Astrocyte of the cerebellum (primary cell): ENCODE results near the gene SMIM23.
A peak's percentile ranks its signal among the peaks of the same experiment; 100 is the strongest.

ENCODE experiments used
- DNase-seq: peaks from one replicate; pipeline ENCODE4 v3.0.0-alpha.2; 2011; ENCODE audit warnings: low read depth
- H3K4me3 ChIP-seq: 2 replicates; pipeline ENCODE4 v1.5.1; 2011; ENCODE audit warnings: mild to moderate bottlenecking, low read depth, low read length, moderate library complexity
- CTCF ChIP-seq: IDR thresholded peaks from 2 replicates; pipeline ENCODE4 v1.5.1; 2012; ENCODE audit warnings: low read length, low read depth, moderate library complexity, mild to moderate bottlenecking; ENCODE audit errors: missing control alignments
- in situ Hi-C: cut with HindIII; loops from 2 replicates; pipeline ENCODE4 v1.10.0; 2017; ENCODE audit warnings: low sequenced_read_pairs

SMIM23 gene

GRCh38 chr5:171806976-171807747 lies 21.5 kb downstream of the SMIM23 start:
- peak; percentile 29 for DNase-seq
- no peak overlapping the region for H3K4me3 ChIP-seq
- in situ Hi-C loops, result no loop called here
- TF ChIP-seq CTCF, result no peak

- in situ Hi-C loops, result no loop called here
- H3K4me3 ChIP-seq, result no peak overlapping the region
- DNase-seq, result no peak
- no peak for TF ChIP-seq CTCF
These were observed 22.8 kb downstream of the SMIM23 start for GRCh38 chr5:171808453-171808852.

GRCh38 chr5:171808951-171809350 lies 23.3 kb downstream of the SMIM23 start:
- TF ChIP-seq CTCF, result no peak
- no peak for DNase-seq
- H3K4me3 ChIP-seq, result no peak overlapping the region
- in situ Hi-C loops, result no loop called here

GRCh38 chr5:171810227-171810626 lies 24.6 kb downstream of the SMIM23 start:
- DNase-seq, result no peak
- in situ Hi-C loops, result no loop called here
- no peak for TF ChIP-seq CTCF
- H3K4me3 ChIP-seq, result no peak overlapping the region

- no peak for TF ChIP-seq CTCF
- DNase-seq, result no peak
- in situ Hi-C loops, result no loop called here
- no peak overlapping the region for H3K4me3 ChIP-seq
These were observed 27.7 kb downstream of the SMIM23 start for GRCh38 chr5:171813270-171813669.

GRCh38 chr5:171813813-171814490 lies 28.3 kb downstream of the SMIM23 start:
- no peak overlapping the region for H3K4me3 ChIP-seq
- no peak for TF ChIP-seq CTCF
- no peak for DNase-seq
- in situ Hi-C loops, result no loop called here
